ENCODE data around the gene CPD. TPM values are rescaled to one million over a fixed set of nuclear protein-coding genes. Genes with fewer than 3 reads are reported as not detected.

Gene CPD
- total and polyA plus RNA-seq, 9 of the 15 experiments (the other 6 are each of a cell fraction or from before 2014, with no cell fraction given): 4.5 to 24.4 (median 20.4) TPM

- no peak for TF ChIP-seq HINFP (tag; conservative IDR thresholded peaks at IDR 0.05; ENCODE audit: low read depth)
- TF ChIP-seq ZBTB8A (IDR thresholded peaks at IDR 0.05; ENCODE audit: partially characterized antibody): no peak
- no peak for TF ChIP-seq ZNF436 (CRISPR knock-in tag; IDR thresholded peaks at IDR 0.05)
- peak; percentile 96 for TF ChIP-seq POLR2AphosphoS5 (IDR thresholded peaks at IDR 0.05; ENCODE audit: control insufficient read depth, insufficient read depth, low read depth, low read length)
- no peak; the same call in 1 of the 2 replicates for TF ChIP-seq NFE2 (IDR thresholded peaks at IDR 0.05; ENCODE audit: low read depth)
- TF ChIP-seq ZC3H8 (IDR thresholded peaks at IDR 0.05): no peak
- TF ChIP-seq RFX7 (CRISPR knock-in tag; IDR thresholded peaks at IDR 0.05): no peak
- TF ChIP-seq POLR2H (tag; IDR thresholded peaks at IDR 0.05; ENCODE audit: low read depth): peak; percentile 91
- TF ChIP-seq TCF15 (CRISPR knock-in tag; IDR thresholded peaks at IDR 0.05): no peak
- TF ChIP-seq RERE (CRISPR knock-in tag; IDR thresholded peaks at IDR 0.05; ENCODE audit: borderline replicate concordance): no peak
- no peak for TF ChIP-seq MXI1 (IDR thresholded peaks at IDR 0.05; ENCODE audit: low read depth, low read length)
- TF ChIP-seq PRMT5 (CRISPR knock-in tag; IDR thresholded peaks at IDR 0.05): no peak
- TF ChIP-seq ILF3 (IDR thresholded peaks at IDR 0.05; ENCODE audit: borderline replicate concordance): no peak; the same call in 1 of the 2 replicates
- TF ChIP-seq CBFB (CRISPR knock-in tag; IDR thresholded peaks at IDR 0.05): no peak
- no peak for TF ChIP-seq BDP1 (IDR thresholded peaks at IDR 0.05; ENCODE audit: insufficient read depth, insufficient read length)
- no peak for TF ChIP-seq ZNF133 (CRISPR knock-in tag; IDR thresholded peaks at IDR 0.05)
- TF ChIP-seq CEBPB (tag; IDR thresholded peaks at IDR 0.05): no peak
- TF ChIP-seq U2AF2 (optimal IDR thresholded peaks at IDR 0.05; ENCODE audit: low read depth, low read length): no peak
- TF ChIP-seq NFE2L1 (tag; IDR thresholded peaks at IDR 0.05; ENCODE audit: borderline replicate concordance, low read depth): no peak
- no peak for TF ChIP-seq HNRNPK (IDR thresholded peaks at IDR 0.05; ENCODE audit: low read depth, low read length, poor library complexity, severe bottlenecking)
- peak; percentile 79 for TF ChIP-seq CHD1 (IDR thresholded peaks at IDR 0.05; ENCODE audit: low read length)
- no peak for TF ChIP-seq XRCC3 (IDR thresholded peaks at IDR 0.05)
These were observed 98.5 kb downstream of the CPD start, which contains the start of gene GOSR1 (continued) for GRCh38 chr17:30477083-30477773.
